HL-60 (cell line): ENCODE data around the gene BGN.
A peak's percentile ranks its signal among the peaks of the same experiment; 100 is the strongest.

Experiments used
- DNase-seq, 2 experiments: peaks; one replicate each; pipeline ENCODE4 v3.0.0-alpha.2; 2010 to 2020; ENCODE audit warnings: low read depth in 1 of 2, low spot score in 1 of 2
- H3K27ac ChIP-seq: fragments of 250-450 bp; sonication (Bioruptor Pico); replicated peaks from 2 replicates; pipeline ENCODE4 v1.5.1; 2020; ENCODE audit warnings: mild to moderate bottlenecking, moderate library complexity
- H3K27me3 ChIP-seq: fragments of 250-450 bp; sonication (Bioruptor Pico); 2 replicates; pipeline ENCODE4 v1.5.1; 2021; ENCODE audit warnings: mild to moderate bottlenecking, moderate library complexity; ENCODE audit not compliant: insufficient read depth, poor library complexity, severe bottlenecking
- H3K4me3 ChIP-seq: replicated peaks from 2 replicates; pipeline ENCODE4 v1.5.1; 2011; ENCODE audit warnings: mild to moderate bottlenecking, control low read depth, low read length; ENCODE audit not compliant: insufficient read depth
- CTCF ChIP-seq: IDR thresholded peaks from one replicate; pipeline ENCODE4 v1.5.1; 2011; ENCODE audit warnings: low read length, control low read depth, inconsistent platforms; ENCODE audit not compliant: insufficient read depth
- GABPA ChIP-seq: IDR thresholded peaks from 2 replicates; pipeline ENCODE4 v1.6.1; 2012; ENCODE audit warnings: low read depth
- POLR2AphosphoS5 ChIP-seq: IDR thresholded peaks from 2 replicates; pipeline ENCODE4 v1.6.1; 2012; ENCODE audit warnings: low read depth
- REST ChIP-seq: IDR thresholded peaks from 2 replicates; pipeline ENCODE4 v1.6.1; 2012; ENCODE audit warnings: low read depth; ENCODE audit not compliant: insufficient replicate concordance
- SPI1 ChIP-seq: IDR thresholded peaks from 2 replicates; pipeline ENCODE4 v1.6.1; 2012; ENCODE audit warnings: low read depth, mild to moderate bottlenecking, borderline replicate concordance

Gene BGN

GRCh38 chrX:153504445-153505016 lies 9.8 kb downstream of the BGN start:
- no peak for DNase-seq
- no peak overlapping the region for H3K4me3 ChIP-seq
- H3K27me3 ChIP-seq: no peaks in the 10 kb centered on the region
- no peak for TF ChIP-seq SPI1
- TF ChIP-seq REST: no peak
- no peak for TF ChIP-seq GABPA
- no peak for TF ChIP-seq POLR2AphosphoS5
- TF ChIP-seq CTCF: no peak
- no peak overlapping the region for H3K27ac ChIP-seq

DNA sequence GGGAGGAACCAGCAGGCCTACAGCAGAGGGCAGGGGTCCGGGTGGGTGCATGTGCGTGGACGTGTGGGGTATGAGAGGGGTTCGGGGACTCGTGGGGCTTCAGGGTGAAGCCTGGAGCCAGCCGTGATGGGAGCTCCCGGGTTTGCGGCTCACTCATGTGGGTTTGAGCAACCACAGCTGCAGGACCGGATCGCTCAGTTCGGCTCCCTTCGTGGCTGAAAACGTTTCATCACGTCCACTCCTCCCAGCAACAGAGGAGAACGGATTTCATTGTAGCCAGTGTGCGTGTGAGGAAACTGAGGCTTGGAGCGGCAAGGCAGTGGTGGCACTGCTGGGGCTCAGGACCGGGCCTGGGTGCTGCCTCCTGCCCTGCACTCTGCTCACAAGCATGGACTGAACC lies 10.6 kb downstream of the BGN start:
- H3K4me3 ChIP-seq: no peak overlapping the region
- TF ChIP-seq SPI1 (no peak), GABPA (no peak), CTCF (no peak), REST (no peak), POLR2AphosphoS5 (no peak)
- H3K27ac ChIP-seq: no peak overlapping the region
- DNase-seq: no peak
- H3K27me3 ChIP-seq: no peaks in the 10 kb centered on the region

GRCh38 chrX:153507484-153508178 lies 12.9 kb downstream of the BGN start:
- H3K27ac ChIP-seq: no peak overlapping the region
- H3K27me3 ChIP-seq: no peaks in the 10 kb centered on the region
- peak; percentile 45 to 71 for DNase-seq
- no peak overlapping the region for H3K4me3 ChIP-seq
- TF ChIP-seq REST: no peak
- TF ChIP-seq CTCF: peak; percentile 8
- no peak for TF ChIP-seq GABPA
